Esophagus squamous epithelium (tissue), 4 donors: ENCODE measurements around the gene GSG1L.

Source experiments
- POLR2A ChIP-seq, 4 donors: fragments of 450-650 bp; IDR thresholded peaks; one replicate each; pipeline ENCODE4 v1.6.1; 2017; ENCODE audit warnings: antibody characterized with exemption in 4 of 4, mild to moderate bottlenecking in 4 of 4, moderate library complexity in 3 of 4
- TF ChIP-seq, protein P1 (sequence below), 6 experiments: fragments of 450-650 bp in 4 of 6; fragments of 200-600 bp in 2 of 6; sonication (generic) in 2 of 6; IDR thresholded peaks; one replicate each; pipeline ENCODE4 v1.5.1; 2016 to 2019; ENCODE audit warnings: antibody characterized with exemption in 6 of 6, mild to moderate bottlenecking in 4 of 6, moderate library complexity in 4 of 6

- TF ChIP-seq, protein P1, sequence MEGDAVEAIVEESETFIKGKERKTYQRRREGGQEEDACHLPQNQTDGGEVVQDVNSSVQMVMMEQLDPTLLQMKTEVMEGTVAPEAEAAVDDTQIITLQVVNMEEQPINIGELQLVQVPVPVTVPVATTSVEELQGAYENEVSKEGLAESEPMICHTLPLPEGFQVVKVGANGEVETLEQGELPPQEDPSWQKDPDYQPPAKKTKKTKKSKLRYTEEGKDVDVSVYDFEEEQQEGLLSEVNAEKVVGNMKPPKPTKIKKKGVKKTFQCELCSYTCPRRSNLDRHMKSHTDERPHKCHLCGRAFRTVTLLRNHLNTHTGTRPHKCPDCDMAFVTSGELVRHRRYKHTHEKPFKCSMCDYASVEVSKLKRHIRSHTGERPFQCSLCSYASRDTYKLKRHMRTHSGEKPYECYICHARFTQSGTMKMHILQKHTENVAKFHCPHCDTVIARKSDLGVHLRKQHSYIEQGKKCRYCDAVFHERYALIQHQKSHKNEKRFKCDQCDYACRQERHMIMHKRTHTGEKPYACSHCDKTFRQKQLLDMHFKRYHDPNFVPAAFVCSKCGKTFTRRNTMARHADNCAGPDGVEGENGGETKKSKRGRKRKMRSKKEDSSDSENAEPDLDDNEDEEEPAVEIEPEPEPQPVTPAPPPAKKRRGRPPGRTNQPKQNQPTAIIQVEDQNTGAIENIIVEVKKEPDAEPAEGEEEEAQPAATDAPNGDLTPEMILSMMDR (IDR thresholded peaks at IDR 0.05), result no peak
- no peak for TF ChIP-seq POLR2A (IDR thresholded peaks at IDR 0.05)
Observed at GRCh38 chr16:28089205-28089991, 25.9 kb upstream of the GSG1L start.
